Endothelial cell of umbilical vein (primary cell): ENCODE data around the gene NRDC.

Experiments
- CTCF ChIP-seq, 2 donors: IDR thresholded peaks; 1 replicate in 1 of 2; 2 replicates in 1 of 2; pipeline ENCODE4 v1.5.1; 2011; ENCODE audit warnings: low read length in 2 of 2, mild to moderate bottlenecking in 2 of 2, moderate library complexity in 2 of 2, control low read depth in 1 of 2, inconsistent platforms in 1 of 2, low read depth in 1 of 2; ENCODE audit not compliant: insufficient read depth in 1 of 2; ENCODE audit errors: extremely low read depth in 1 of 2
- EZH2 ChIP-seq: IDR thresholded peaks from 2 replicates; pipeline ENCODE4 v1.6.1; 2012; ENCODE audit warnings: borderline replicate concordance, low read depth, mild to moderate bottlenecking, moderate library complexity, low read length, inconsistent platforms; ENCODE audit not compliant: severe bottlenecking

- no peak for TF ChIP-seq CTCF (IDR thresholded peaks at IDR 0.05; ENCODE audit: extremely low read depth in 1 of 2, insufficient read depth in 1 of 2, low read depth in 1 of 2, low read length in 2 of 2)
- no peak for TF ChIP-seq EZH2
These were observed 30.0 kb upstream of the NRDC start for GRCh38 chr1:51908499-51908898.
